H1 (cell line): Measurements from ENCODE around the gene KHDRBS1.

Experiments
- POLR2A ChIP-seq, 2 experiments: IDR thresholded peaks; 1 replicate in 1 of 2; 2 replicates in 1 of 2; pipeline ENCODE4 v1.6.1; 2011; ENCODE audit warnings: low read depth in 2 of 2, low read length in 2 of 2, mild to moderate bottlenecking in 2 of 2; ENCODE audit errors: control extremely low read depth in 1 of 2
- RAD21 ChIP-seq, 2 experiments: IDR thresholded peaks in 1 of 2; conservative IDR thresholded peaks in 1 of 2; 2 replicates each; pipeline ENCODE4 v1.6.1; 2011; ENCODE audit warnings: low read depth in 2 of 2, low read length in 2 of 2, improper control_type of control experiment in 1 of 2, inconsistent platforms in 1 of 2, mild to moderate bottlenecking in 1 of 2, moderate library complexity in 1 of 2
- TF ChIP-seq, protein P1 (sequence below), 3 experiments: IDR thresholded peaks; 1 replicate in 2 of 3; 2 replicates in 1 of 3; pipeline versions ENCODE4 v1.5.1 to v1.6.1; 2011; ENCODE audit warnings: low read length in 3 of 3, mild to moderate bottlenecking in 3 of 3, inconsistent platforms in 2 of 3, low read depth in 1 of 3, moderate library complexity in 1 of 3; ENCODE audit not compliant: insufficient read depth in 1 of 3; ENCODE audit errors: control extremely low read depth in 1 of 3

GRCh38 chr1:31991182-31991581 lies 22.5 kb upstream of the KHDRBS1 start:
- TF ChIP-seq POLR2A (IDR thresholded peaks at IDR 0.05; ENCODE audit: control extremely low read depth in 1 of 2, low read depth in 2 of 2, low read length in 2 of 2) (no peak), RAD21 (IDR thresholded peaks at IDR 0.05 in 1 of 2, conservative IDR thresholded peaks at IDR 0.05 in 1 of 2; ENCODE audit: low read depth in 2 of 2, low read length in 2 of 2) (no peak)
- TF ChIP-seq, protein P1, sequence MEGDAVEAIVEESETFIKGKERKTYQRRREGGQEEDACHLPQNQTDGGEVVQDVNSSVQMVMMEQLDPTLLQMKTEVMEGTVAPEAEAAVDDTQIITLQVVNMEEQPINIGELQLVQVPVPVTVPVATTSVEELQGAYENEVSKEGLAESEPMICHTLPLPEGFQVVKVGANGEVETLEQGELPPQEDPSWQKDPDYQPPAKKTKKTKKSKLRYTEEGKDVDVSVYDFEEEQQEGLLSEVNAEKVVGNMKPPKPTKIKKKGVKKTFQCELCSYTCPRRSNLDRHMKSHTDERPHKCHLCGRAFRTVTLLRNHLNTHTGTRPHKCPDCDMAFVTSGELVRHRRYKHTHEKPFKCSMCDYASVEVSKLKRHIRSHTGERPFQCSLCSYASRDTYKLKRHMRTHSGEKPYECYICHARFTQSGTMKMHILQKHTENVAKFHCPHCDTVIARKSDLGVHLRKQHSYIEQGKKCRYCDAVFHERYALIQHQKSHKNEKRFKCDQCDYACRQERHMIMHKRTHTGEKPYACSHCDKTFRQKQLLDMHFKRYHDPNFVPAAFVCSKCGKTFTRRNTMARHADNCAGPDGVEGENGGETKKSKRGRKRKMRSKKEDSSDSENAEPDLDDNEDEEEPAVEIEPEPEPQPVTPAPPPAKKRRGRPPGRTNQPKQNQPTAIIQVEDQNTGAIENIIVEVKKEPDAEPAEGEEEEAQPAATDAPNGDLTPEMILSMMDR (IDR thresholded peaks at IDR 0.05; ENCODE audit: control extremely low read depth in 1 of 3, insufficient read depth in 1 of 3, low read depth in 1 of 3, low read length in 3 of 3), result no peak
